ENCODE data around the gene MANSC1.

Gene MANSC1

GRCh38 chr12:12349711-12350665, at the start of gene MANSC1:
MANSC1 (minus strand) TSS chr12:12350242; CDS start chr12:12343314, 6,928 bp downstream.
- Mint-ChIP-seq H3K27me3 (no peaks in the 10 kb centered on the region), H3K27ac (peak within 1 kb of the TSS; percentile 19), H3K4me3 (peak within 1 kb of the TSS; percentile 75), H3K4me1 (peaks cover 5% of the 10 kb centered on the region), H3K9me3 (no peaks in the 10 kb centered on the region), H3K36me3 (no peaks in the 10 kb centered on the region)
- ATAC-seq (ENCODE audit: low read depth) (peak; percentile 78), DNase-seq (ENCODE audit: low spot score in 2 of 2) (peak; percentile 16 to 37)

- Mint-ChIP-seq H3K4me3 (no peak overlapping the region), H3K9me3 (peaks cover 2% of the 10 kb centered on the region), H3K27me3 (no peaks in the 10 kb centered on the region), H3K27ac (no peak overlapping the region), H3K4me1 (peaks cover 4% of the 10 kb centered on the region), H3K36me3 (peaks cover 22% of the 10 kb centered on the region)
- no peak for ATAC-seq (ENCODE audit: low read depth)
- DNase-seq (ENCODE audit: low spot score in 2 of 2) = no peak
Measured at GRCh38 chr12:12399161-12399560, 49.1 kb upstream of the MANSC1 start.

- H3K27me3 Mint-ChIP-seq = no peaks in the 10 kb centered on the region
- no peak overlapping the region for H3K27ac Mint-ChIP-seq
- peaks cover 2% of the 10 kb centered on the region for H3K9me3 Mint-ChIP-seq
- DNase-seq (ENCODE audit: low spot score in 2 of 2) = no peak
- ATAC-seq (ENCODE audit: low read depth) = no peak
- H3K4me3 Mint-ChIP-seq = no peak overlapping the region
- H3K4me1 Mint-ChIP-seq = peaks cover 4% of the 10 kb centered on the region
- H3K36me3 Mint-ChIP-seq = peaks cover 22% of the 10 kb centered on the region
Measured at GRCh38 chr12:12398026-12398859, 48.2 kb upstream of the MANSC1 start.

GRCh38 chr12:12397184-12397583, 47.1 kb upstream of the MANSC1 start:
- Mint-ChIP-seq H3K27me3 (no peaks in the 10 kb centered on the region), H3K4me1 (peaks cover 4% of the 10 kb centered on the region), H3K27ac (no peak overlapping the region), H3K4me3 (no peak overlapping the region), H3K9me3 (peaks cover 2% of the 10 kb centered on the region), H3K36me3 (peaks cover 22% of the 10 kb centered on the region)
- DNase-seq (ENCODE audit: low spot score in 2 of 2) = no peak
- no peak for ATAC-seq (ENCODE audit: low read depth)

GRCh38 chr12:12396694-12397093, 46.7 kb upstream of the MANSC1 start:
- H3K4me1 Mint-ChIP-seq = peaks cover 4% of the 10 kb centered on the region
- DNase-seq (ENCODE audit: low spot score in 2 of 2) = no peak
- H3K36me3 Mint-ChIP-seq = peaks cover 22% of the 10 kb centered on the region
- H3K9me3 Mint-ChIP-seq = peaks cover 2% of the 10 kb centered on the region
- no peak overlapping the region for H3K27ac Mint-ChIP-seq
- no peak for ATAC-seq (ENCODE audit: low read depth)
- H3K4me3 Mint-ChIP-seq = no peak overlapping the region
- H3K27me3 Mint-ChIP-seq = no peaks in the 10 kb centered on the region

GRCh38 chr12:12393171-12393570, 43.1 kb upstream of the MANSC1 start:
- H3K4me3 Mint-ChIP-seq = no peak overlapping the region
- H3K9me3 Mint-ChIP-seq = no peaks in the 10 kb centered on the region
- no peaks in the 10 kb centered on the region for H3K27me3 Mint-ChIP-seq
- peaks cover 22% of the 10 kb centered on the region for H3K36me3 Mint-ChIP-seq
- DNase-seq (ENCODE audit: low spot score in 2 of 2) (no peak), ATAC-seq (ENCODE audit: low read depth) (no peak)
- peaks cover 4% of the 10 kb centered on the region for H3K4me1 Mint-ChIP-seq
- no peak overlapping the region for H3K27ac Mint-ChIP-seq

GRCh38 chr12:12392413-12392812, 42.4 kb upstream of the MANSC1 start:
- H3K4me3 Mint-ChIP-seq = no peak overlapping the region
- H3K9me3 Mint-ChIP-seq = no peaks in the 10 kb centered on the region
- no peak overlapping the region for H3K27ac Mint-ChIP-seq
- no peaks in the 10 kb centered on the region for H3K27me3 Mint-ChIP-seq
- H3K4me1 Mint-ChIP-seq = peaks cover 4% of the 10 kb centered on the region
- no peak for ATAC-seq (ENCODE audit: low read depth)
- peaks cover 20% of the 10 kb centered on the region for H3K36me3 Mint-ChIP-seq
- no peak for DNase-seq (ENCODE audit: low spot score in 2 of 2)

GRCh38 chr12:12387501-12387900, 37.5 kb upstream of the MANSC1 start:
- H3K4me1 Mint-ChIP-seq = no peaks in the 10 kb centered on the region
- no peak for ATAC-seq (ENCODE audit: low read depth)
- H3K9me3 Mint-ChIP-seq = no peaks in the 10 kb centered on the region
- DNase-seq (ENCODE audit: low spot score in 2 of 2) = no peak
- no peak overlapping the region for H3K4me3 Mint-ChIP-seq
- no peaks in the 10 kb centered on the region for H3K27me3 Mint-ChIP-seq
- no peak overlapping the region for H3K27ac Mint-ChIP-seq
- peaks cover 25% of the 10 kb centered on the region for H3K36me3 Mint-ChIP-seq

- Mint-ChIP-seq H3K36me3 (peaks cover 23% of the 10 kb centered on the region), H3K4me3 (no peak overlapping the region), H3K27ac (no peak overlapping the region), H3K4me1 (peaks cover 10% of the 10 kb centered on the region), H3K9me3 (no peaks in the 10 kb centered on the region), H3K27me3 (no peaks in the 10 kb centered on the region)
- ATAC-seq (ENCODE audit: low read depth) (no peak), DNase-seq (ENCODE audit: low spot score in 2 of 2) (no peak)
Measured at GRCh38 chr12:12384571-12385340, 34.7 kb upstream of the MANSC1 start.

- Mint-ChIP-seq H3K36me3 (peaks cover 24% of the 10 kb centered on the region), H3K27me3 (no peaks in the 10 kb centered on the region), H3K9me3 (no peaks in the 10 kb centered on the region), H3K4me1 (peaks cover 15% of the 10 kb centered on the region), H3K4me3 (no peak overlapping the region), H3K27ac (peak overlapping the region; percentile 80)
- ATAC-seq (ENCODE audit: low read depth) (no peak), DNase-seq (ENCODE audit: low spot score in 2 of 2) (no peak)
Measured at GRCh38 chr12:12381982-12382381, 31.9 kb upstream of the MANSC1 start.

GRCh38 chr12:12380949-12381593, 31.0 kb upstream of the MANSC1 start:
- H3K27me3 Mint-ChIP-seq = no peaks in the 10 kb centered on the region
- H3K4me1 Mint-ChIP-seq = peaks cover 15% of the 10 kb centered on the region
- peaks cover 24% of the 10 kb centered on the region for H3K36me3 Mint-ChIP-seq
- ATAC-seq (ENCODE audit: low read depth) = no peak
- no peak for DNase-seq (ENCODE audit: low spot score in 2 of 2)
- no peak overlapping the region for H3K4me3 Mint-ChIP-seq
- peak overlapping the region; percentile 80 for H3K27ac Mint-ChIP-seq
- H3K9me3 Mint-ChIP-seq = no peaks in the 10 kb centered on the region

GRCh38 chr12:12379831-12380730, 30.0 kb upstream of the MANSC1 start:
- H3K9me3 Mint-ChIP-seq = no peaks in the 10 kb centered on the region
- H3K4me1 Mint-ChIP-seq = peaks cover 15% of the 10 kb centered on the region
- ATAC-seq (ENCODE audit: low read depth) = peak; percentile 92
- H3K4me3 Mint-ChIP-seq = peak overlapping the region; percentile 0
- no peaks in the 10 kb centered on the region for H3K27me3 Mint-ChIP-seq
- peaks cover 24% of the 10 kb centered on the region for H3K36me3 Mint-ChIP-seq
- DNase-seq (ENCODE audit: low spot score in 2 of 2) = peak in 1 of 2 donors; percentile 26
- peak overlapping the region; percentile 95 for H3K27ac Mint-ChIP-seq
